ENCODE results near the gene MUS81.

MUS81 gene

GRCh38 chr11:65915101-65915820 lies 55.0 kb downstream of the MUS81 start:
- H4K20me1 ChIP-seq (ENCODE audit: control insufficient read depth, insufficient read depth, low read depth, low read length), result no peaks in the 10 kb centered on the region
- H3K27me3 ChIP-seq (ENCODE audit: control insufficient read depth, low read length), result peaks cover 16% of the 10 kb centered on the region; the same call in 1 of the 2 replicates
- H3F3A ChIP-seq (ENCODE audit: control insufficient read depth, insufficient read depth), result no peaks in the 10 kb centered on the region
- no peak for TF ChIP-seq CTCF (IDR thresholded peaks at IDR 0.05; ENCODE audit: low read depth, low read length, poor library complexity, severe bottlenecking)
- no peak for TF ChIP-seq EZH2phosphoT487 (IDR thresholded peaks at IDR 0.05; ENCODE audit: borderline replicate concordance, low read length)
- H3K27ac ChIP-seq (ENCODE audit: low read depth, low read length), result no peak overlapping the region
- H3K4me1 ChIP-seq (ENCODE audit: control insufficient read depth, low read length), result peaks cover 24% of the 10 kb centered on the region
- no peaks in the 10 kb centered on the region for H3K9me2 ChIP-seq (replicated peaks; ENCODE audit: control insufficient read depth, low read length)
- no peak overlapping the region for H3K4me3 ChIP-seq (ENCODE audit: low read length)
- no peaks in the 10 kb centered on the region for H3K9me3 ChIP-seq (ENCODE audit: control insufficient read depth, insufficient read depth, low read length)
- H3K79me2 ChIP-seq (ENCODE audit: control insufficient read depth, low read length), result peaks cover 22% of the 10 kb centered on the region
- no peak overlapping the region for H3K4me2 ChIP-seq (ENCODE audit: low read length)
- H3K36me3 ChIP-seq (ENCODE audit: control insufficient read depth, low read length), result peaks cover 4% of the 10 kb centered on the region; the same call in 1 of the 2 replicates

- TF ChIP-seq CTCF (IDR thresholded peaks at IDR 0.05; ENCODE audit: low read depth, low read length, poor library complexity, severe bottlenecking) (no peak), EZH2phosphoT487 (IDR thresholded peaks at IDR 0.05; ENCODE audit: borderline replicate concordance, low read length) (no peak)
- no peaks in the 10 kb centered on the region for H3K9me2 ChIP-seq (replicated peaks; ENCODE audit: control insufficient read depth, low read length)
- peaks cover 22% of the 10 kb centered on the region for H3K79me2 ChIP-seq (ENCODE audit: control insufficient read depth, low read length)
- H3K36me3 ChIP-seq (ENCODE audit: control insufficient read depth, low read length), result peaks cover 4% of the 10 kb centered on the region; the same call in 1 of the 2 replicates
- no peaks in the 10 kb centered on the region for H3F3A ChIP-seq (ENCODE audit: control insufficient read depth, insufficient read depth)
- H3K4me2 ChIP-seq (ENCODE audit: low read length), result no peak overlapping the region
- no peak overlapping the region for H3K27ac ChIP-seq (ENCODE audit: low read depth, low read length)
- H3K9me3 ChIP-seq (ENCODE audit: control insufficient read depth, insufficient read depth, low read length), result no peaks in the 10 kb centered on the region
- H3K27me3 ChIP-seq (ENCODE audit: control insufficient read depth, low read length), result peaks cover 10% of the 10 kb centered on the region; the same call in 1 of the 2 replicates
- no peak overlapping the region for H3K4me3 ChIP-seq (ENCODE audit: low read length)
- no peaks in the 10 kb centered on the region for H4K20me1 ChIP-seq (ENCODE audit: control insufficient read depth, insufficient read depth, low read depth, low read length)
- H3K4me1 ChIP-seq (ENCODE audit: control insufficient read depth, low read length), result peaks cover 27% of the 10 kb centered on the region
Observed at GRCh38 chr11:65915821-65916251, 55.6 kb downstream of the MUS81 start.

Measured in DOHH2 (cell line).